Dedifferentiated amniotic fluid mesenchymal stem cell (primary cell): ENCODE data around the gene AFAP1L2.
A peak's percentile ranks its signal among the peaks of the same experiment; 100 is the strongest.

Source experiments
- DNase-seq: peaks from one replicate; pipeline ENCODE4 v3.0.0-alpha.2; 2016; ENCODE audit errors: extremely low spot score

The AFAP1L2 gene

GRCh38 chr10:114311023-114311422 lies 93.3 kb downstream of the AFAP1L2 start:
- DNase-seq = no peak

- no peak for DNase-seq
Observed at GRCh38 chr10:114310346-114310745, 94.0 kb downstream of the AFAP1L2 start.

GRCh38 chr10:114309364-114309651 lies 95.0 kb downstream of the AFAP1L2 start:
- no peak for DNase-seq

- DNase-seq = no peak
Observed at GRCh38 chr10:114308531-114309363, 95.6 kb downstream of the AFAP1L2 start.

- DNase-seq = no peak
Observed at GRCh38 chr10:114307731-114308130, 96.6 kb downstream of the AFAP1L2 start.

GRCh38 chr10:114306116-114306973 lies 98.0 kb downstream of the AFAP1L2 start:
- peak; percentile 65 for DNase-seq

- DNase-seq = no peak
Observed at GRCh38 chr10:114305521-114305925, 98.8 kb downstream of the AFAP1L2 start.

GRCh38 chr10:114304571-114305421 lies 99.5 kb downstream of the AFAP1L2 start:
- DNase-seq = no peak

GRCh38 chr10:114304017-114304570 lies 100.2 kb downstream of the AFAP1L2 start:
- peak; percentile 88 for DNase-seq

- DNase-seq = no peak
Observed at GRCh38 chr10:114303556-114303955, 100.7 kb downstream of the AFAP1L2 start.

- no peak for DNase-seq
Observed at GRCh38 chr10:114301951-114302710, 102.2 kb downstream of the AFAP1L2 start.

- DNase-seq = no peak
Observed at GRCh38 chr10:114301177-114301576, 103.1 kb downstream of the AFAP1L2 start.

GRCh38 chr10:114300036-114300645 lies 104.2 kb downstream of the AFAP1L2 start:
- DNase-seq = no peak

GRCh38 chr10:114297136-114297705 lies 107.1 kb downstream of the AFAP1L2 start:
- no peak for DNase-seq

- DNase-seq = no peak
Observed at GRCh38 chr10:114295393-114295792, 108.9 kb downstream of the AFAP1L2 start.

GRCh38 chr10:114294549-114294948 lies 109.8 kb downstream of the AFAP1L2 start:
- DNase-seq = no peak

GRCh38 chr10:114293075-114293474 lies 111.2 kb downstream of the AFAP1L2 start:
- DNase-seq = no peak

- DNase-seq = no peak
Observed at GRCh38 chr10:114291516-114291915, 112.8 kb downstream of the AFAP1L2 start.

- no peak for DNase-seq
Observed at GRCh38 chr10:114291076-114291475, 113.2 kb downstream of the AFAP1L2 start.

GRCh38 chr10:114290038-114290437 lies 114.3 kb downstream of the AFAP1L2 start:
- DNase-seq = no peak
